ENCODE results near the gene BICD1.

GRCh38 chr12:32290411-32290810 lies 183.8 kb downstream of the BICD1 start:
- TF ChIP-seq CTCF (IDR thresholded peaks at IDR 0.05) (no peak), POLR2A (IDR thresholded peaks at IDR 0.05) (no peak)

All from right lobe of liver (tissue), 4 donors.